GM21576 (cell line): ENCODE results near the gene MED14.

Experiments used
- ATAC-seq: cut with Tn5 transposase; IDR thresholded peaks from one replicate; pipeline ENCODE4 v1.9.1; 2021; ENCODE audit warnings: mild to moderate bottlenecking, moderate library complexity; ENCODE audit not compliant: unreplicated experiment

Gene MED14

DNA sequence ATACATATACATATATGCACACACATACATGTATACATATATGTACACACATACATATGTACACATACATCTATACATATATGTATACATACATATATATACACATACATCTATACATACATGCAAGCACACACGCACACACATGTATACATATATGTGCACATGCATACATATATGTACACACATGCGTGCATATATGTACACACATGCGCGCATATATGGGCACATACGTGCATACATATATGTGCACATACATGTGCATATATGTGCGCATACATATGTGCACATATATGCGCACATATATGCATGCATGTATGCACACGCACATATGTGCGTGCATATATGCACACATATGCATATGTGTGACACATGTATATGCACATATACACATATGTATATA, 119.4 kb downstream of the MED14 start:
- no peak for ATAC-seq

DNA sequence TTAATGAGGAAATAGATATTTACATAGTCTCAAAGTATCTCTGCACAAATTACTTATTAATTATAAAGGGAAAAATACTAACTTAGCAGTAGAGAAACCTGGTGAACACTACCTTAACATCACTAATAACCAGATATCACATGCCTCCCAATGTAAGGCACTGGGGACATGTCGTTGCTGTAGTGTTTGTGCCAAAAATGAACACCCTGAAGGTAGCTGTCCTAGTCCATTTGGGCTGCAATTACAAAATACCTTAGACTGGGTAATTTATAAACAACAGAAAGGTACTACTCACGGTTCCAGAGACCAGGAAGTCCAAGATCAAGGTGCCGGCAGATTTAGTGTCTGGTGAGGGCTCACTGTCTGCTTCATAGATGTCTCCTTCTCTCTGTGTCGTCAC, 122.8 kb downstream of the MED14 start:
- ATAC-seq, result no peak

DNA sequence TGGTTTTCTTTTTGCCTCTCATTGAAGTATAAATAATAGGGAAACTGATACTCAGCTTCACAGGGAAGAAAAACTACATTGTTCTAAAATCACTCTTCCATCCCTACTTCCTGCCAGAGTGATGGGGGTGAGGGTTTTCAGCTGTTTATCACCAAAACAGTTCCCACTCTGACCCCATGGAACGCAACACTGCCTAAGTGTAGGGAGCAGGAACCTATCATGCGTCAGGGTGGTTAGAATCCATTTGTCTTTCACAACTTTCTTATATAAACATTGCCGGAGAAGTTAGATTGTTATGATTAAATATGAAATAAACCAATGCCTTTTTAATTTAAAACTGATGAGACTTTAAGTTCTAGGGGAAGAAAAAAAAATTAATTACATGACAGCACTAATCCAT, 128.0 kb downstream of the MED14 start:
- no peak for ATAC-seq

DNA sequence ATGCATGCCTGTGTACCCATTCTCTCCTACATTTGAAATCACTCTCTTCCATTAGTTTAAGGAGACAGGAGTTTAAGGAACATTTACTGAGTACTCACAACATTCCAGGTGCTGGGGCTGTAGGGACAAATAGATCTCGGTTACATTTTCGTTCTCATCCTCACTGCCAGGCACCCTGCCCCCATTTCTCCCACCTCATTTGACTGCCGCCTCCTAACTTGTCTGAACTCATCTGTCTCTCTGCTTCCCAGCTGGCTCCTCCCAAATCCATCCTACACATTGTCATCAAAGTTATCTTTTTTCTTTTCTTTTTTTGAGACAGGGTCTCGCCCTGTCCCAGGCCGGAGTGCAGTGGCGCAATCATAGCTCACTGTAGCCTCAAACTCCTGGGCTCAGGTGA, 131.9 kb downstream of the MED14 start:
- ATAC-seq, result no peak
